Coronary artery (tissue), 2 donors: ENCODE data around the gene BASP1.
"Not testable (repeated sequence)": the region's sequence is repeated elsewhere in the genome, so short reads cannot be mapped to it uniquely, and the experiment has no call there.

ENCODE experiments used
- DNase-seq: peaks from one replicate; pipeline ENCODE4 v3.0.0-alpha.2; 2017; ENCODE audit warnings: low spot score
- H3K27ac ChIP-seq, 2 donors: fragments of 200-600 bp; sonication (generic); one replicate each; pipeline ENCODE4 v1.5.1; 2016 to 2019
- H3K4me3 ChIP-seq: fragments of 200-600 bp; sonication (generic); 2 replicates; pipeline ENCODE4 v1.5.1; 2016; ENCODE audit warnings: mild to moderate bottlenecking, moderate library complexity
- CTCF ChIP-seq: fragments of 200-600 bp; sonication (generic); IDR thresholded peaks from one replicate; pipeline ENCODE4 v1.5.1; 2019; ENCODE audit warnings: antibody characterized with exemption

BASP1 gene

GRCh38 chr5:17258431-17258830 lies 41.0 kb downstream of the BASP1 start:
- TF ChIP-seq CTCF = no peak
- DNase-seq = no peak
- no peak overlapping the region for H3K27ac ChIP-seq

GRCh38 chr5:17259012-17259411 lies 41.6 kb downstream of the BASP1 start:
- H3K4me3 ChIP-seq, H3K27ac ChIP-seq, DNase-seq: not testable (repeated sequence)

More at GRCh38 chr5:17258431-17258830, 41.0 kb downstream of the BASP1 start:
- no peak overlapping the region for H3K4me3 ChIP-seq

- no peak for DNase-seq
- H3K4me3 ChIP-seq = no peak overlapping the region
- H3K27ac ChIP-seq = no peak overlapping the region
- TF ChIP-seq CTCF = no peak
Observed at GRCh38 chr5:17259630-17260257, 42.3 kb downstream of the BASP1 start.

GRCh38 chr5:17260549-17260948 lies 43.1 kb downstream of the BASP1 start:
- no peak overlapping the region for H3K4me3 ChIP-seq
- no peak for DNase-seq

GRCh38 chr5:17261075-17261474 lies 43.6 kb downstream of the BASP1 start:
- no peak for DNase-seq
- no peak for TF ChIP-seq CTCF
- H3K4me3 ChIP-seq = no peak overlapping the region
- H3K27ac ChIP-seq = no peak overlapping the region

More at GRCh38 chr5:17260549-17260948, 43.1 kb downstream of the BASP1 start:
- no peak overlapping the region for H3K27ac ChIP-seq
- TF ChIP-seq CTCF = no peak

- H3K27ac ChIP-seq = no peak overlapping the region
- H3K4me3 ChIP-seq = no peak overlapping the region
- no peak for TF ChIP-seq CTCF
- no peak for DNase-seq
Observed at GRCh38 chr5:17265041-17265440, 47.6 kb downstream of the BASP1 start.

- no peak for DNase-seq
- TF ChIP-seq CTCF = no peak
- H3K4me3 ChIP-seq = no peak overlapping the region
- no peak overlapping the region for H3K27ac ChIP-seq
Observed at GRCh38 chr5:17267106-17267505, 49.7 kb downstream of the BASP1 start.

- no peak overlapping the region for H3K4me3 ChIP-seq
- TF ChIP-seq CTCF = no peak
- DNase-seq = no peak
- H3K27ac ChIP-seq = no peak overlapping the region
Observed at GRCh38 chr5:17269201-17269600, 51.8 kb downstream of the BASP1 start.
